Neural cell (in vitro differentiated cells): ENCODE results near the gene SSTR4. TPM values are rescaled to one million over a fixed set of nuclear protein-coding genes. Genes with fewer than 3 reads are reported as not detected.

ENCODE experiments used
- H2AFZ ChIP-seq: fragments of 200-600, 300-800 bp; sonication (generic), shearing (Covaris generic); 2 replicates; pipeline ENCODE4 v1.6.0; 2014; ENCODE audit warnings: low read depth, mild to moderate bottlenecking, antibody characterized with exemption, low read length, moderate library complexity
- H3F3A ChIP-seq: fragments of 200-600 bp; shearing (Covaris generic); 2 replicates; pipeline ENCODE4 v1.6.1; 2016; ENCODE audit warnings: mild to moderate bottlenecking, moderate library complexity, mixed read lengths, antibody characterized with exemption, low read length; ENCODE audit not compliant: insufficient read depth, poor library complexity, severe bottlenecking
- H3K27ac ChIP-seq: fragments of 200-600, 300-800 bp; sonication (generic), shearing (Covaris generic); 2 replicates; pipeline ENCODE4 v1.5.1; 2014; ENCODE audit warnings: mild to moderate bottlenecking, low read length, moderate library complexity
- H3K27me3 ChIP-seq: fragments of 300-800, 200-600 bp; sonication (generic), shearing (Covaris generic); 2 replicates; pipeline ENCODE4 v1.6.0; 2014; ENCODE audit warnings: mild to moderate bottlenecking, low read depth, low read length, moderate library complexity; ENCODE audit not compliant: insufficient read depth
- H3K36me3 ChIP-seq: fragments of 300-800, 200-600 bp; sonication (generic), shearing (Covaris generic); 2 replicates; pipeline ENCODE4 v1.5.1; 2014; ENCODE audit warnings: mild to moderate bottlenecking, antibody characterized with exemption, low read length, moderate library complexity; ENCODE audit not compliant: insufficient read depth
- H3K4me2 ChIP-seq: fragments of 300-800, 200-600 bp; sonication (generic), shearing (Covaris generic); 2 replicates; pipeline ENCODE4 v1.6.0; 2014; ENCODE audit warnings: mild to moderate bottlenecking, low read length
- H3K4me3 ChIP-seq: fragments of 300-800, 200-600 bp; sonication (generic), shearing (Covaris generic); 2 replicates; pipeline ENCODE4 v1.5.1; 2014; ENCODE audit warnings: mild to moderate bottlenecking, low read length, moderate library complexity
- H3K79me2 ChIP-seq: fragments of 200-600 bp; shearing (Covaris generic); replicated peaks from 2 replicates; pipeline ENCODE4 v1.6.0; 2014; ENCODE audit warnings: mild to moderate bottlenecking, low read length, moderate library complexity; ENCODE audit not compliant: insufficient read depth
- H3K9ac ChIP-seq: fragments of 300-800, 200-600 bp; sonication (generic), shearing (Covaris generic); 2 replicates; pipeline ENCODE4 v1.6.1; 2016; ENCODE audit warnings: mild to moderate bottlenecking, low read length, mixed read lengths
- H3K9me2 ChIP-seq: fragments of 200-600 bp; shearing (Covaris generic); 2 replicates; pipeline ENCODE4 v1.6.1; 2016; ENCODE audit warnings: mild to moderate bottlenecking, low read length, mixed read lengths; ENCODE audit not compliant: insufficient read depth
- H3K9me3 ChIP-seq: fragments of 200-600, 300-800 bp; sonication (generic), shearing (Covaris generic); 2 replicates; pipeline ENCODE4 v1.6.1; 2016; ENCODE audit warnings: mild to moderate bottlenecking, mixed run types, low read length, moderate library complexity, mixed read lengths
- H4K20me1 ChIP-seq: fragments of 200-600 bp; shearing (Covaris generic); 2 replicates; pipeline ENCODE4 v1.6.1; 2016; ENCODE audit warnings: mild to moderate bottlenecking, mixed run types; ENCODE audit not compliant: insufficient read depth
- CTCF ChIP-seq: fragments of 450-650 bp; IDR thresholded peaks from 2 replicates; pipeline ENCODE4 v1.5.1; 2014; ENCODE audit warnings: antibody characterized with exemption, mild to moderate bottlenecking, moderate library complexity; ENCODE audit not compliant: poor library complexity, severe bottlenecking
- EP300 ChIP-seq: fragments of 450-650 bp; conservative IDR thresholded peaks from 2 replicates; pipeline ENCODE4 v1.6.1; 2014; ENCODE audit warnings: antibody characterized with exemption, mild to moderate bottlenecking, moderate library complexity; ENCODE audit not compliant: poor library complexity, severe bottlenecking
- EZH2 ChIP-seq: fragments of 200-600, 300-800 bp; shearing (Covaris generic), sonication (generic); IDR thresholded peaks from 2 replicates; pipeline ENCODE4 v1.6.1; 2014; ENCODE audit warnings: antibody characterized with exemption, low read length, borderline replicate concordance, mild to moderate bottlenecking; ENCODE audit not compliant: insufficient read depth, poor library complexity, severe bottlenecking
- MXI1 ChIP-seq: fragments of 450-650 bp; conservative IDR thresholded peaks from 2 replicates; pipeline ENCODE4 v1.6.1; 2014; ENCODE audit warnings: antibody characterized with exemption, mild to moderate bottlenecking; ENCODE audit not compliant: poor library complexity, severe bottlenecking
- POLR2AphosphoS5 ChIP-seq: IDR thresholded peaks from 2 replicates; pipeline ENCODE4 v1.6.1; 2012
- RAD21 ChIP-seq: fragments of 450-650 bp; conservative IDR thresholded peaks from 2 replicates; pipeline ENCODE4 v1.6.1; 2014; ENCODE audit warnings: antibody characterized with exemption, mild to moderate bottlenecking, moderate library complexity
- REST ChIP-seq: IDR thresholded peaks from 2 replicates; pipeline ENCODE4 v1.6.1; 2012; ENCODE audit warnings: borderline replicate concordance
- SMC3 ChIP-seq: fragments of 450-650 bp; conservative IDR thresholded peaks from 2 replicates; pipeline ENCODE4 v1.6.1; 2014; ENCODE audit warnings: antibody characterized with exemption, mild to moderate bottlenecking, moderate library complexity; ENCODE audit not compliant: poor library complexity
- polyA plus RNA-seq: library from polyadenylated mRNA; depleted of rRNA; stranded (reverse); fragments of >200 nt; gene quantifications from 2 replicates; pipeline ENCODE4 v1.2.3, GENCODE V29; 2014

Gene SSTR4
- polyA plus RNA-seq, 1 donor from 2014 or later, result not detected

- H2AFZ ChIP-seq, result no peak overlapping the region
- H3K9me2 ChIP-seq, result no peaks in the 10 kb centered on the region
- no peaks in the 10 kb centered on the region for H4K20me1 ChIP-seq
- H3F3A ChIP-seq, result no peaks in the 10 kb centered on the region
- peak overlapping the region; percentile 35 for H3K4me2 ChIP-seq
- no peak overlapping the region for H3K27ac ChIP-seq
- H3K36me3 ChIP-seq, result no peaks in the 10 kb centered on the region
- H3K27me3 ChIP-seq, result peaks cover 85% of the 10 kb centered on the region
- no peaks in the 10 kb centered on the region for H3K79me2 ChIP-seq
- no peaks in the 10 kb centered on the region for H3K9me3 ChIP-seq
- peak overlapping the region; percentile 66 for H3K4me3 ChIP-seq
- no peak overlapping the region for H3K9ac ChIP-seq
- no peak for TF ChIP-seq CTCF
- no peak for TF ChIP-seq EP300
- no peak for TF ChIP-seq POLR2AphosphoS5
- TF ChIP-seq RAD21, result no peak
- no peak for TF ChIP-seq MXI1
- no peak for TF ChIP-seq SMC3
- TF ChIP-seq EZH2, result peak; percentile 64
Observed at GRCh38 chr20:23050076-23050838, 15.1 kb downstream of the SSTR4 start.

- Histone ChIP-seq H4K20me1 (no peaks in the 10 kb centered on the region), H3K9me3 (no peaks in the 10 kb centered on the region), H3F3A (no peaks in the 10 kb centered on the region), H3K9ac (no peak overlapping the region), H3K4me3 (peak overlapping the region; percentile 66), H3K4me2 (no peak overlapping the region), H3K79me2 (no peaks in the 10 kb centered on the region), H3K27me3 (peaks cover 77% of the 10 kb centered on the region), H2AFZ (no peak overlapping the region), H3K27ac (no peak overlapping the region), H3K9me2 (no peaks in the 10 kb centered on the region), H3K36me3 (no peaks in the 10 kb centered on the region)
- TF ChIP-seq POLR2AphosphoS5 (no peak), SMC3 (peak; percentile 20), CTCF (peak; percentile 56), MXI1 (no peak), REST (no peak), EZH2 (no peak)
Observed at GRCh38 chr20:23050847-23051627, 15.9 kb downstream of the SSTR4 start.
